ENCODE results near the gene NUP188.

DNA sequence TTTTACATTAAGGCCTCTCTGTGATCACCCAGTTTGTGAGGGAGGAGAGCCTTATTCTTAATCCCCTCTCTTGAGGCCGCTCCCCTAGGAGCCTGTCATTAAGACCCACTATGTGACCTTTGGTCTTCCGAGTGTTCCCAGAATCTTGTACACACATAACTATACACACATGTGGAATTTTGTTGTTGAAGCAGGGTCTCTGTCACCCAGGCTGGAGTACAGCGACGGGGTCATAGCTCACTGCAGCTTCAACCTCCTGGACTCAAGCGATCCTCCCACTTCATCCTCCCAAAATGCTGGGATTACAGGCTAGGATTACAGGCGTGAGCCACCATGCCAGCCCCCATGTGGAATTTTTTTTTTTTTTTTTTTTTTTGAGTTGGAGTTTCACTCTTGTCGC, 41.5 kb upstream of the NUP188 start:
- TF ChIP-seq, protein P1, sequence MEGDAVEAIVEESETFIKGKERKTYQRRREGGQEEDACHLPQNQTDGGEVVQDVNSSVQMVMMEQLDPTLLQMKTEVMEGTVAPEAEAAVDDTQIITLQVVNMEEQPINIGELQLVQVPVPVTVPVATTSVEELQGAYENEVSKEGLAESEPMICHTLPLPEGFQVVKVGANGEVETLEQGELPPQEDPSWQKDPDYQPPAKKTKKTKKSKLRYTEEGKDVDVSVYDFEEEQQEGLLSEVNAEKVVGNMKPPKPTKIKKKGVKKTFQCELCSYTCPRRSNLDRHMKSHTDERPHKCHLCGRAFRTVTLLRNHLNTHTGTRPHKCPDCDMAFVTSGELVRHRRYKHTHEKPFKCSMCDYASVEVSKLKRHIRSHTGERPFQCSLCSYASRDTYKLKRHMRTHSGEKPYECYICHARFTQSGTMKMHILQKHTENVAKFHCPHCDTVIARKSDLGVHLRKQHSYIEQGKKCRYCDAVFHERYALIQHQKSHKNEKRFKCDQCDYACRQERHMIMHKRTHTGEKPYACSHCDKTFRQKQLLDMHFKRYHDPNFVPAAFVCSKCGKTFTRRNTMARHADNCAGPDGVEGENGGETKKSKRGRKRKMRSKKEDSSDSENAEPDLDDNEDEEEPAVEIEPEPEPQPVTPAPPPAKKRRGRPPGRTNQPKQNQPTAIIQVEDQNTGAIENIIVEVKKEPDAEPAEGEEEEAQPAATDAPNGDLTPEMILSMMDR (optimal IDR thresholded peaks at IDR 0.05 in 1 of 3, IDR thresholded peaks at IDR 0.05 in 1 of 3, conservative IDR thresholded peaks at IDR 0.05 in 1 of 3; ENCODE audit: extremely low read depth in 1 of 3, insufficient read depth in 2 of 3, low read length in 3 of 3) = no peak
- TF ChIP-seq EZH2 (IDR thresholded peaks at IDR 0.05; ENCODE audit: low read length) = no peak
